ENCODE results near the gene BMP10. TPM values are rescaled to one million over a fixed set of nuclear protein-coding genes. Genes with fewer than 3 reads are reported as not detected.
"Not testable (repeated sequence)": the region's sequence is repeated elsewhere in the genome, so short reads cannot be mapped to it uniquely, and the experiment has no call there.

The BMP10 gene
- total and polyA plus RNA-seq, 5 donors from 2014 or later, result 0.57 TPM; not detected in 4

DNA sequence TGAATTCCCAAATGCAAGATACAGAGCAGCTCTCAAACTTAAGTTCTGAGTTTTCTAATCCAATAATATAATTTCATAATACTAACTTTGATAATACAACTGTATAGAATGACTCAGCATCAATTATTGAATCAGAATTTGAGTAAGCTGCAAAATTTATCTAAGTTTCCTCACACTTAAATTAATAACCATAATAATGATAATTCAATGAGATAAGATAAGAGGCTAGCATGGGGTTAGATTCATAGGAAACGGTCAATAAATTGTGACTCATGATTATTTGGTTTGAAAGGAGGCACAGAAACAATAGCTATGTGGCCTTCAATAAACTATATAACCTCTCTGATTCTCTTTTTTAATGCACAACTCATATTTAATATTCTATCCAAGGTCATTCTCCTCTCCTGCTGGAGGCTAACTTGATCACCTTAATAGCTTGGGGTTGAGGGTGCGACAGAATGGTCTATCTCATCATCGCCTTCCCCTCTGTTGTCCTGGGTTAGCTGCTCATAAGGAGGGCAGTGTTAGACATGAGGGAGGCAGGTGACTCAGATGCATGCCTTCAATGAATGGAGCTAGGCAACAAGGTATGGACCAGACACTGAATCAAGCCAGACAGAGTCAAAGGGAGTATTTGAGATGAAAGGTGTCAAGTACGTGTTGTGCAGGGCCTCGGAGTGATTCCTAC, 36.2 kb upstream of the BMP10 start:
- ATAC-seq (ENCODE audit: low read depth in 2 of 2) (no peak), DNase-seq (peak in 1 of 3 donors; percentile 4)
- Histone ChIP-seq H3K36me3 (ENCODE audit: control insufficient read depth, insufficient read depth, low read length) (no peaks in the 10 kb centered on the region), H3K27me3 (ENCODE audit: control insufficient read depth, insufficient read depth, low read length) (no peaks in the 10 kb centered on the region), H3K27ac (ENCODE audit: insufficient read depth, low read length, poor library complexity, severe bottlenecking) (peak overlapping the region; percentile 88), H3K4me3 (ENCODE audit: low read depth, low read length) (peak overlapping the region; percentile 61), H3K9me3 (ENCODE audit: control insufficient read depth in 2 of 2, low read length in 2 of 2) (no peaks in the 10 kb centered on the region), H3K4me1 (ENCODE audit: control insufficient read depth, insufficient read depth, low read length, poor library complexity, severe bottlenecking) (peaks cover 44% of the 10 kb centered on the region)
- Mint-ChIP-seq H3K4me1 (peaks cover 27 to 47% (median 35%) of the 10 kb centered on the region in 4 donors), H3K4me3 (peak overlapping the region; percentile 12 to 62 (median 35)), H3K27ac (peak overlapping the region; percentile 83 to 95 (median 90)), H3K9me3 (peaks cover 0 to 3% (median 1%) of the 10 kb centered on the region in 7 donors), H3K27me3 (no peaks in the 10 kb centered on the region), H3K36me3 (no peaks in the 10 kb centered on the region)

DNA sequence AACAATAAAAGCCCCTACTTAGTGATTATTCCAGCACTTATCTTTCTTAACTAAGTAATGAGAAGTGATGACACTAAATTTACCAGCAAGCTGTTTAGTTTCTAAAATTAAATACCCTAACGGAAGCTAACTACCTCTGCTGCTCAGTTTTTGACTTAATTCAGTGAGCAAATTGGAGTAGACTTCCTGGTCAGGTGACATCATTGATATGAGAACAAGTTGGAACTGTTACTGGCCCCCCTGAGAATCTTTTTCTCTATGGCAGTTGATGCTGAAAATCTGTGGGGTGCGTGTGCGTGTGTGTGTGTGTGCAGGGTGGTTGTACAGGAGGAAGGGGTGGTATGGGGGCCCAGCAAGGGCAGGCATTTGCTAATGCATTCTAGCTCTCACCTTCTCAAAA, 35.5 kb upstream of the BMP10 start:
- Histone ChIP-seq H3K4me1 (ENCODE audit: control insufficient read depth, insufficient read depth, low read length, poor library complexity, severe bottlenecking) (peaks cover 37% of the 10 kb centered on the region), H3K4me3 (ENCODE audit: low read depth, low read length) (no peak overlapping the region), H3K27ac (ENCODE audit: insufficient read depth, low read length, poor library complexity, severe bottlenecking) (peak overlapping the region; percentile 88), H3K27me3 (ENCODE audit: control insufficient read depth, insufficient read depth, low read length) (no peaks in the 10 kb centered on the region), H3K36me3 (ENCODE audit: control insufficient read depth, insufficient read depth, low read length) (no peaks in the 10 kb centered on the region), H3K9me3 (ENCODE audit: control insufficient read depth in 2 of 2, low read length in 2 of 2) (peaks cover under 1 to 1% of the 10 kb centered on the region in 2 experiments)
- H3K9me3 Mint-ChIP-seq, result peaks cover 0 to 9% (median 1%) of the 10 kb centered on the region in 7 donors
- H3K36me3 Mint-ChIP-seq, result no peaks in the 10 kb centered on the region
- peak overlapping the region in 1 of 4 donors; percentile 47 for H3K4me3 Mint-ChIP-seq
- ATAC-seq (ENCODE audit: low read depth in 2 of 2), result no peak
- H3K27ac Mint-ChIP-seq, result peak overlapping the region; percentile 23 to 66 (median 65)
- no peaks in the 10 kb centered on the region for H3K27me3 Mint-ChIP-seq
- peak in 1 of 3 donors; percentile 7 for DNase-seq
- H3K4me1 Mint-ChIP-seq, result peaks cover 27 to 47% (median 35%) of the 10 kb centered on the region in 4 donors

DNA sequence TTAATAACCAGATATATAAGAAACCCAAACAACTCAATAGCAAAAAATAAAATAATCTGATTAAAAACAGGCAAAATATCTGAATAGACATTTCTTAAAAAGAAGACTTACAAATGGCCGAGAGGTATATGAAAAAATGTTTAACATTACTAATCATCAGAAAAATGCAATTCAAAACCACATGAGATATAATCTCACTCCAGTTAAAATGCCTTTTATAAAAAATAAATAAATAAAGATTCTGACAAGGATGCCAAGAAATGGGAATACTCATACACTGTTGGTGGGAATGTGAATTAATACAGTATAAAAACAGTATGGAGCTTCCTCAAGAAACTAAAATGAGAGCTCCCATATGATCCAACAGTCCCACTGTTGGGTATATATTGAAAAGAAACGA, 33.9 kb upstream of the BMP10 start:
- Histone ChIP-seq H3K4me1 (ENCODE audit: control insufficient read depth, insufficient read depth, low read length, poor library complexity, severe bottlenecking) (peaks cover 27% of the 10 kb centered on the region), H3K36me3 (ENCODE audit: control insufficient read depth, insufficient read depth, low read length) (no peaks in the 10 kb centered on the region), H3K4me3 (ENCODE audit: low read depth, low read length) (no peak overlapping the region), H3K27me3 (ENCODE audit: control insufficient read depth, insufficient read depth, low read length) (no peaks in the 10 kb centered on the region), H3K27ac (ENCODE audit: insufficient read depth, low read length, poor library complexity, severe bottlenecking) (no peak overlapping the region), H3K9me3 (ENCODE audit: control insufficient read depth in 2 of 2, low read length in 2 of 2) (peaks cover 10% of the 10 kb centered on the region in 2 experiments)
- Mint-ChIP-seq H3K4me3 (no peak overlapping the region), H3K4me1 (peaks cover 26 to 41% (median 32%) of the 10 kb centered on the region in 4 donors), H3K9me3 (peaks cover 0 to 17% (median 1%) of the 10 kb centered on the region in 7 donors), H3K27me3 (no peaks in the 10 kb centered on the region), H3K36me3 (peaks cover under 1% of the 10 kb centered on the region), H3K27ac (peak overlapping the region in 1 of 3 donors; percentile 22)
- no peak for ATAC-seq (ENCODE audit: low read depth in 2 of 2)
- no peak for DNase-seq

DNA sequence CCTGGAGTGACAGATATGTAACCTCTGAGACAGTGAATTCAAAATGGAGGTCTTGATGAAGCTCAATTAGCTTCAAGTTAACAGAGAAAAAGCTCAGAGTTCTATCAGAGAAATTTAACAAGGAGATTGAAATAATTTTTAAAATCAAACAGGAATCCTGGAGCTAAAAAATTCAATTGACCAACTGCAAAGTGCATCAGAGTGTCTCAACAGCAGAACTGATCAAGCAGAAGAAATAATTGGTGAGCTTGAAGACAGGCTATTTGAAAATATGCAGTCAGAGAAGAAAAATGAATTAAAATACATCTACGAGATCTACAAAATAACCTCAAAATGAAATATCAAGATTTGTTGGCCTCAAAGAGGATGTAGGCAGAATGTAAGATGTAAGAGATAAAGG, 30.4 kb upstream of the BMP10 start:
- no peaks in the 10 kb centered on the region for H3K4me1 ChIP-seq (ENCODE audit: control insufficient read depth, insufficient read depth, low read length, poor library complexity, severe bottlenecking)
- DNase-seq, result no peak
- H3K27ac ChIP-seq (ENCODE audit: insufficient read depth, low read length, poor library complexity, severe bottlenecking), result no peak overlapping the region
- Mint-ChIP-seq H3K9me3 (peaks cover 0 to 19% (median 2%) of the 10 kb centered on the region in 7 donors), H3K4me1 (peaks cover 5 to 15% (median 8%) of the 10 kb centered on the region in 4 donors), H3K27ac (no peak overlapping the region), H3K36me3 (peaks cover 3% of the 10 kb centered on the region), H3K4me3 (no peak overlapping the region), H3K27me3 (no peaks in the 10 kb centered on the region)
- H3K4me3 ChIP-seq (ENCODE audit: low read depth, low read length), result no peak overlapping the region
- H3K9me3 ChIP-seq (ENCODE audit: control insufficient read depth in 2 of 2, low read length in 2 of 2), result peaks cover 10% of the 10 kb centered on the region in 2 experiments
- no peaks in the 10 kb centered on the region for H3K36me3 ChIP-seq (ENCODE audit: control insufficient read depth, insufficient read depth, low read length)
- H3K27me3 ChIP-seq (ENCODE audit: control insufficient read depth, insufficient read depth, low read length), result no peaks in the 10 kb centered on the region
- no peak for ATAC-seq (ENCODE audit: low read depth in 2 of 2)

DNA sequence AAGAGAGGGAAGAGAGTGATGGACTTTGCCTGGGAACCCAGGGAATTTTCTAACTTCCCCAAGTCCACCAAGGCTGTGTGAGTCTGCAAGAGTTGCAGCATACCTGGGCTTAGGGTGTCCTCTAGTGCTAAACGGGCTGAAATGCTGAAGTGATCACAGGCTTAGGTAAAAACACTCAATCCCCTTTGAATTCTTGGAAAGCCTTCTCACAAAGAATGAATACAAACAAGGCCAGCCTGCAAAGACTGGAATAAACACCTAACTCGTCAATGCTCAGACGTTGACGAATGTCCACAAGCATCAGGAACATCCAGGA, 30.0 kb upstream of the BMP10 start:
- peaks cover 5 to 15% (median 7%) of the 10 kb centered on the region in 4 donors for H3K4me1 Mint-ChIP-seq
- ATAC-seq (ENCODE audit: low read depth in 2 of 2) (no peak), DNase-seq (peak in 1 of 3 donors; percentile 38)
- peaks cover 3% of the 10 kb centered on the region for H3K36me3 Mint-ChIP-seq
- no peak overlapping the region for H3K4me3 Mint-ChIP-seq
- no peaks in the 10 kb centered on the region for H3K27me3 ChIP-seq (ENCODE audit: control insufficient read depth, insufficient read depth, low read length)
- H3K9me3 ChIP-seq (ENCODE audit: control insufficient read depth in 2 of 2, low read length in 2 of 2), result peaks cover 10% of the 10 kb centered on the region in 2 experiments
- H3K4me3 ChIP-seq (ENCODE audit: low read depth, low read length), result no peak overlapping the region
- H3K9me3 Mint-ChIP-seq, result peaks cover 0 to 19% (median 2%) of the 10 kb centered on the region in 7 donors
- no peak overlapping the region for H3K27ac Mint-ChIP-seq
- H3K27ac ChIP-seq (ENCODE audit: insufficient read depth, low read length, poor library complexity, severe bottlenecking), result no peak overlapping the region
- no peaks in the 10 kb centered on the region for H3K4me1 ChIP-seq (ENCODE audit: control insufficient read depth, insufficient read depth, low read length, poor library complexity, severe bottlenecking)
- no peaks in the 10 kb centered on the region for H3K36me3 ChIP-seq (ENCODE audit: control insufficient read depth, insufficient read depth, low read length)
- no peaks in the 10 kb centered on the region for H3K27me3 Mint-ChIP-seq

GRCh38 chr2:68900496-68901198, 29.4 kb upstream of the BMP10 start:
- Histone ChIP-seq H3K4me3 (ENCODE audit: low read depth, low read length) (no peak overlapping the region), H3K9me3 (ENCODE audit: control insufficient read depth in 2 of 2, low read length in 2 of 2) (peaks cover 10% of the 10 kb centered on the region in 2 experiments), H3K4me1 (ENCODE audit: control insufficient read depth, insufficient read depth, low read length, poor library complexity, severe bottlenecking) (no peaks in the 10 kb centered on the region), H3K27ac (ENCODE audit: insufficient read depth, low read length, poor library complexity, severe bottlenecking) (no peak overlapping the region), H3K36me3 (ENCODE audit: control insufficient read depth, insufficient read depth, low read length) (no peaks in the 10 kb centered on the region), H3K27me3 (ENCODE audit: control insufficient read depth, insufficient read depth, low read length) (no peaks in the 10 kb centered on the region)
- DNase-seq (no peak), ATAC-seq (ENCODE audit: low read depth in 2 of 2) (no peak)
- Mint-ChIP-seq H3K4me1 (peaks cover 4 to 14% (median 7%) of the 10 kb centered on the region in 4 donors), H3K27me3 (no peaks in the 10 kb centered on the region), H3K27ac (no peak overlapping the region), H3K9me3 (peaks cover 0 to 19% (median 2%) of the 10 kb centered on the region in 7 donors), H3K36me3 (peaks cover 3% of the 10 kb centered on the region), H3K4me3 (no peak overlapping the region)

DNA sequence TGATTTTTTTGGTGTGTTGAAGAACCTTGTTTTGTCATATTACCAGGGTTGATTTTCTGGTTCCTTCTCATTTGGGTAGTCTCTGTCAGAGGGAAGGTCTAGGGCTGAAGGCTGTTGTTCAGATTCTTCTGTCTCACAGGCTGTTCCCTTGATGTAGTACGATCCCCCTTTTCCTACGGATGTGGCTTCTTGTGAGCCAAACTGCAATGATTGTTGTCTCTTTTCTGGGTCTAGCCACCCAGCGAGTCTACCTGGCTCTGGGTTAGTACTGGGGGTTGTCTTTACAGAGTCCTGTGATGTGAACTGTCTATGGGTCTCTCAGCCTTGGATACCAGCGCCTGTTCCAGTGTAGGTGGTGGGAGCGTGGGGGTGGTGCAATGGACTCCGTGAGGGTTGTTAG, 24.8 kb upstream of the BMP10 start:
- H3K9me3 Mint-ChIP-seq; H3K27ac ChIP-seq (ENCODE audit: insufficient read depth, low read length, poor library complexity, severe bottlenecking); ATAC-seq (ENCODE audit: low read depth in 2 of 2); H3K4me1 ChIP-seq (ENCODE audit: control insufficient read depth, insufficient read depth, low read length, poor library complexity, severe bottlenecking); H3K4me3 Mint-ChIP-seq; H3K4me3 ChIP-seq (ENCODE audit: low read depth, low read length); H3K4me1 Mint-ChIP-seq; H3K27me3 Mint-ChIP-seq; DNase-seq; H3K9me3 ChIP-seq (ENCODE audit: control insufficient read depth in 2 of 2, low read length in 2 of 2); H3K27me3 ChIP-seq (ENCODE audit: control insufficient read depth, insufficient read depth, low read length); H3K36me3 ChIP-seq (ENCODE audit: control insufficient read depth, insufficient read depth, low read length); H3K27ac Mint-ChIP-seq; H3K36me3 Mint-ChIP-seq: not testable (repeated sequence)

All from CD4-positive, CD25-positive, alpha-beta regulatory T cell (primary cell).